ENCODE data around the gene EXOC6B. TPM values are rescaled to one million over a fixed set of nuclear protein-coding genes. Genes with fewer than 3 reads are reported as not detected.

Gene EXOC6B
- total RNA-seq, 1 experiment from 2014 or later = 33.7 TPM

- no peaks in the 10 kb centered on the region for H3K27me3 Mint-ChIP-seq (ENCODE audit: low read depth)
- H3K4me3 Mint-ChIP-seq = no peak overlapping the region
- CTCF ChIA-PET = interaction anchor here (2.4 kb wide), 1 partner anchor 13 kb away, joined by 13 read pairs; no protein-coding TSS in a partner anchor
- TF ChIP-seq, protein P1, sequence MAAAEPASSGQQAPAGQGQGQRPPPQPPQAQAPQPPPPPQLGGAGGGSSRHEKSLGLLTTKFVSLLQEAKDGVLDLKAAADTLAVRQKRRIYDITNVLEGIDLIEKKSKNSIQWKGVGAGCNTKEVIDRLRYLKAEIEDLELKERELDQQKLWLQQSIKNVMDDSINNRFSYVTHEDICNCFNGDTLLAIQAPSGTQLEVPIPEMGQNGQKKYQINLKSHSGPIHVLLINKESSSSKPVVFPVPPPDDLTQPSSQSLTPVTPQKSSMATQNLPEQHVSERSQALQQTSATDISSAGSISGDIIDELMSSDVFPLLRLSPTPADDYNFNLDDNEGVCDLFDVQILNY (CRISPR knock-in tag; IDR thresholded peaks at IDR 0.05) = no peak
- TF ChIP-seq NFYB (CRISPR knock-in tag; conservative IDR thresholded peaks at IDR 0.05; ENCODE audit: low read depth) = no peak
- no peak for TF ChIP-seq ETV6 (CRISPR knock-in tag; IDR thresholded peaks at IDR 0.05)
- TF ChIP-seq NR1H2 (CRISPR knock-in tag; IDR thresholded peaks at IDR 0.05) = no peak
- no peak for TF ChIP-seq ZNF263 (CRISPR knock-in tag; IDR thresholded peaks at IDR 0.05; ENCODE audit: low read depth)
- no peak for TF ChIP-seq ZNF317 (CRISPR knock-in tag; IDR thresholded peaks at IDR 0.05; ENCODE audit: borderline replicate concordance, low read depth)
- TF ChIP-seq, protein P2, sequence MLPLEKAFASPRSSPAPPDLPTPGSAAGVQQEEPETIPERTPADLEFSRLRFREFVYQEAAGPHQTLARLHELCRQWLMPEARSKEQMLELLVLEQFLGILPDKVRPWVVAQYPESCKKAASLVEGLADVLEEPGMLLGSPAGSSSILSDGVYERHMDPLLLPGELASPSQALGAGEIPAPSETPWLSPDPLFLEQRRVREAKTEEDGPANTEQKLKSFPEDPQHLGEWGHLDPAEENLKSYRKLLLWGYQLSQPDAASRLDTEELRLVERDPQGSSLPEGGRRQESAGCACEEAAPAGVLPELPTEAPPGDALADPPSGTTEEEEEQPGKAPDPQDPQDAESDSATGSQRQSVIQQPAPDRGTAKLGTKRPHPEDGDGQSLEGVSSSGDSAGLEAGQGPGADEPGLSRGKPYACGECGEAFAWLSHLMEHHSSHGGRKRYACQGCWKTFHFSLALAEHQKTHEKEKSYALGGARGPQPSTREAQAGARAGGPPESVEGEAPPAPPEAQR (CRISPR knock-in tag; IDR thresholded peaks at IDR 0.05) = no peak
- TF ChIP-seq KAT7 (CRISPR knock-in tag; IDR thresholded peaks at IDR 0.05; ENCODE audit: borderline replicate concordance) = no peak
- TF ChIP-seq FOXK1 (CRISPR knock-in tag; IDR thresholded peaks at IDR 0.05) = no peak
- TF ChIP-seq, protein P3, sequence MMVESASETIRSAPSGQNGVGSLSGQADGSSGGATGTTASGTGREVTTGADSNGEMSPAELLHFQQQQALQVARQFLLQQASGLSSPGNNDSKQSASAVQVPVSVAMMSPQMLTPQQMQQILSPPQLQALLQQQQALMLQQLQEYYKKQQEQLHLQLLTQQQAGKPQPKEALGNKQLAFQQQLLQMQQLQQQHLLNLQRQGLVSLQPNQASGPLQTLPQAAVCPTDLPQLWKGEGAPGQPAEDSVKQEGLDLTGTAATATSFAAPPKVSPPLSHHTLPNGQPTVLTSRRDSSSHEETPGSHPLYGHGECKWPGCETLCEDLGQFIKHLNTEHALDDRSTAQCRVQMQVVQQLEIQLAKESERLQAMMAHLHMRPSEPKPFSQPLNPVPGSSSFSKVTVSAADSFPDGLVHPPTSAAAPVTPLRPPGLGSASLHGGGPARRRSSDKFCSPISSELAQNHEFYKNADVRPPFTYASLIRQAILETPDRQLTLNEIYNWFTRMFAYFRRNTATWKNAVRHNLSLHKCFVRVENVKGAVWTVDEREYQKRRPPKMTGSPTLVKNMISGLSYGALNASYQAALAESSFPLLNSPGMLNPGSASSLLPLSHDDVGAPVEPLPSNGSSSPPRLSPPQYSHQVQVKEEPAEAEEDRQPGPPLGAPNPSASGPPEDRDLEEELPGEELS (CRISPR knock-in tag; IDR thresholded peaks at IDR 0.05) = no peak
- TF ChIP-seq ZNF396 (CRISPR knock-in tag; IDR thresholded peaks at IDR 0.05; ENCODE audit: borderline replicate concordance) = no peak
- ATAC-seq (no peak), DNase-seq (ENCODE audit: low spot score) (no peak)
- H3K27ac Mint-ChIP-seq = no peak overlapping the region
- peaks cover 2% of the 10 kb centered on the region for H3K4me1 Mint-ChIP-seq
- H3K9me3 Mint-ChIP-seq = no peaks in the 10 kb centered on the region
- H3K36me3 Mint-ChIP-seq = no peaks in the 10 kb centered on the region
- POLR2A ChIA-PET = no interaction called here
Measured at GRCh38 chr2:72338076-72338475, 487.8 kb downstream of the EXOC6B start.

DNA sequence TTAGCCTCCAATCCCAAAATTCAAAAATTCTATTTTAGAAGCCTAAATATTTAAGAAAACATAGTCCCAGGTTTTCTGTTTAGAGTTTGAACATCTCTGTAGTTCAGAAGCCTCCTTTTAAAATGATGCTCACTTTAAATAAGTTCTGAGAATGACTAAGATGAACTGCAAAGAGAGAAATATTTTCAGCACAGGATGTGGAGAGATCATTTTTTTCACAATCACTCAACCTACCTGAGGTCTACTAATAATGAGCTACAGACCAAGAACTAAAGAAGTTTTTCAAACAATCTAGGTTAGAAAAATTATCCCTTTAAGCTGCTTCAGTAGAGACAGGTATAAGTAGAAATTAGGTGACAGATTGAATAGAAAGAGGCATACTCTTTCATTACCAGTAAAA is 493.1 kb downstream of the EXOC6B start:
- Mint-ChIP-seq H3K9me3 (no peaks in the 10 kb centered on the region), H3K36me3 (no peaks in the 10 kb centered on the region), H3K27ac (no peak overlapping the region), H3K27me3 (ENCODE audit: low read depth) (no peaks in the 10 kb centered on the region), H3K4me1 (peaks cover 11% of the 10 kb centered on the region), H3K4me3 (no peak overlapping the region)
- ChIA-PET CTCF (no interaction called here), POLR2A (no interaction called here)
- ATAC-seq (no peak), DNase-seq (ENCODE audit: low spot score) (no peak)
- TF ChIP-seq, protein P4, sequence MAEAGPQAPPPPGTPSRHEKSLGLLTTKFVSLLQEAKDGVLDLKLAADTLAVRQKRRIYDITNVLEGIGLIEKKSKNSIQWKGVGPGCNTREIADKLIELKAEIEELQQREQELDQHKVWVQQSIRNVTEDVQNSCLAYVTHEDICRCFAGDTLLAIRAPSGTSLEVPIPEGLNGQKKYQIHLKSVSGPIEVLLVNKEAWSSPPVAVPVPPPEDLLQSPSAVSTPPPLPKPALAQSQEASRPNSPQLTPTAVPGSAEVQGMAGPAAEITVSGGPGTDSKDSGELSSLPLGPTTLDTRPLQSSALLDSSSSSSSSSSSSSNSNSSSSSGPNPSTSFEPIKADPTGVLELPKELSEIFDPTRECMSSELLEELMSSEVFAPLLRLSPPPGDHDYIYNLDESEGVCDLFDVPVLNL (CRISPR knock-in tag; IDR thresholded peaks at IDR 0.05; ENCODE audit: borderline replicate concordance, low read depth) = no peak
- TF ChIP-seq, protein P5, sequence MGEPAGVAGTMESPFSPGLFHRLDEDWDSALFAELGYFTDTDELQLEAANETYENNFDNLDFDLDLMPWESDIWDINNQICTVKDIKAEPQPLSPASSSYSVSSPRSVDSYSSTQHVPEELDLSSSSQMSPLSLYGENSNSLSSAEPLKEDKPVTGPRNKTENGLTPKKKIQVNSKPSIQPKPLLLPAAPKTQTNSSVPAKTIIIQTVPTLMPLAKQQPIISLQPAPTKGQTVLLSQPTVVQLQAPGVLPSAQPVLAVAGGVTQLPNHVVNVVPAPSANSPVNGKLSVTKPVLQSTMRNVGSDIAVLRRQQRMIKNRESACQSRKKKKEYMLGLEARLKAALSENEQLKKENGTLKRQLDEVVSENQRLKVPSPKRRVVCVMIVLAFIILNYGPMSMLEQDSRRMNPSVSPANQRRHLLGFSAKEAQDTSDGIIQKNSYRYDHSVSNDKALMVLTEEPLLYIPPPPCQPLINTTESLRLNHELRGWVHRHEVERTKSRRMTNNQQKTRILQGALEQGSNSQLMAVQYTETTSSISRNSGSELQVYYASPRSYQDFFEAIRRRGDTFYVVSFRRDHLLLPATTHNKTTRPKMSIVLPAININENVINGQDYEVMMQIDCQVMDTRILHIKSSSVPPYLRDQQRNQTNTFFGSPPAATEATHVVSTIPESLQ (CRISPR knock-in tag; IDR thresholded peaks at IDR 0.05) = no peak
- TF ChIP-seq FOXP1 (CRISPR knock-in tag; IDR thresholded peaks at IDR 0.05; ENCODE audit: borderline replicate concordance) (no peak), ZNF281 (CRISPR knock-in tag; IDR thresholded peaks at IDR 0.05) (no peak), KAT7 (CRISPR knock-in tag; IDR thresholded peaks at IDR 0.05; ENCODE audit: borderline replicate concordance) (no peak), NFYB (CRISPR knock-in tag; conservative IDR thresholded peaks at IDR 0.05; ENCODE audit: low read depth) (no peak), SMAD4 (CRISPR knock-in tag; IDR thresholded peaks at IDR 0.05) (no peak)
- TF ChIP-seq, protein P6, sequence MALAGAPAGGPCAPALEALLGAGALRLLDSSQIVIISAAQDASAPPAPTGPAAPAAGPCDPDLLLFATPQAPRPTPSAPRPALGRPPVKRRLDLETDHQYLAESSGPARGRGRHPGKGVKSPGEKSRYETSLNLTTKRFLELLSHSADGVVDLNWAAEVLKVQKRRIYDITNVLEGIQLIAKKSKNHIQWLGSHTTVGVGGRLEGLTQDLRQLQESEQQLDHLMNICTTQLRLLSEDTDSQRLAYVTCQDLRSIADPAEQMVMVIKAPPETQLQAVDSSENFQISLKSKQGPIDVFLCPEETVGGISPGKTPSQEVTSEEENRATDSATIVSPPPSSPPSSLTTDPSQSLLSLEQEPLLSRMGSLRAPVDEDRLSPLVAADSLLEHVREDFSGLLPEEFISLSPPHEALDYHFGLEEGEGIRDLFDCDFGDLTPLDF (CRISPR knock-in tag; IDR thresholded peaks at IDR 0.05) = no peak
- TF ChIP-seq, protein P7, sequence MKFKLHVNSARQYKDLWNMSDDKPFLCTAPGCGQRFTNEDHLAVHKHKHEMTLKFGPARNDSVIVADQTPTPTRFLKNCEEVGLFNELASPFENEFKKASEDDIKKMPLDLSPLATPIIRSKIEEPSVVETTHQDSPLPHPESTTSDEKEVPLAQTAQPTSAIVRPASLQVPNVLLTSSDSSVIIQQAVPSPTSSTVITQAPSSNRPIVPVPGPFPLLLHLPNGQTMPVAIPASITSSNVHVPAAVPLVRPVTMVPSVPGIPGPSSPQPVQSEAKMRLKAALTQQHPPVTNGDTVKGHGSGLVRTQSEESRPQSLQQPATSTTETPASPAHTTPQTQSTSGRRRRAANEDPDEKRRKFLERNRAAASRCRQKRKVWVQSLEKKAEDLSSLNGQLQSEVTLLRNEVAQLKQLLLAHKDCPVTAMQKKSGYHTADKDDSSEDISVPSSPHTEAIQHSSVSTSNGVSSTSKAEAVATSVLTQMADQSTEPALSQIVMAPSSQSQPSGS (CRISPR knock-in tag; IDR thresholded peaks at IDR 0.05; ENCODE audit: borderline replicate concordance, low read depth) = no peak
- TF ChIP-seq, protein P8, sequence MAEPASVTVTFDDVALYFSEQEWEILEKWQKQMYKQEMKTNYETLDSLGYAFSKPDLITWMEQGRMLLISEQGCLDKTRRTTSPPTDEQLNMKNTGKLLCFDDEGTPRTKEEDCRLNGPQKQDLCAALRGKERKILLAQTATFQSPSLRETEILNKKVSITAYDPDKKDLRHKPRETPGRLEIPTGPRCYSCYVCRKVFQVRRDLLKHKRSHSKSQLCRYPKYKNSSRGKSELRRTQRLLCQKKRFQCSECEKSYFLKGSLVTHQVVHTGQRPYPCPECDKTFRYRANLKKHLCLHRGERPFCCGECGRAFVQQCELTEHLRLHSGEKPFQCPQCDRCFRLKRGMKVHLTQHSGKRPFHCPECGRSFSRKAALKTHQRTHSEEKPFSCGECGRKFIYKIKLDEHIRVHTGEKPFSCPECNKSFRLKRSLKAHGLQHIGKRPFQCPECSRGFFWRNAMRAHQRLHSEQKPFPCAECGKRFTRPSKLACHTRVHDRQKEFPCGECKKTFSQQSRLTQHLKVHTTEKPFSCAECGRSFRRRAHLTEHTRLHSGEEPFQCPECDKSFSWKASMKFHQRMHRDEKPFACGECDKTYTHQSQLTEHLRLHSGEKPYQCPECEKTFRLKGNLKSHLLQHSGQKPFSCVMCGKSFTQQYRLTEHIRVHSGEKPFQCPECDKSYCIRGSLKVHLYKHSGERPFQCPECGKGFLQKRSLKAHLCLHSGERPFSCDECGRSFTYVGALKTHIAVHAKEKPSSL (CRISPR knock-in tag; conservative IDR thresholded peaks at IDR 0.05) = no peak
